ENCODE data around the gene LTBP2.
"Not testable (repeated sequence)": the region's sequence is repeated elsewhere in the genome, so short reads cannot be mapped to it uniquely, and the experiment has no call there.

The LTBP2 gene

GRCh38 chr14:74482571-74482970, 129.5 kb downstream of the LTBP2 start:
- DNase-seq (ENCODE audit: low read depth in 3 of 3), result no peak

DNA sequence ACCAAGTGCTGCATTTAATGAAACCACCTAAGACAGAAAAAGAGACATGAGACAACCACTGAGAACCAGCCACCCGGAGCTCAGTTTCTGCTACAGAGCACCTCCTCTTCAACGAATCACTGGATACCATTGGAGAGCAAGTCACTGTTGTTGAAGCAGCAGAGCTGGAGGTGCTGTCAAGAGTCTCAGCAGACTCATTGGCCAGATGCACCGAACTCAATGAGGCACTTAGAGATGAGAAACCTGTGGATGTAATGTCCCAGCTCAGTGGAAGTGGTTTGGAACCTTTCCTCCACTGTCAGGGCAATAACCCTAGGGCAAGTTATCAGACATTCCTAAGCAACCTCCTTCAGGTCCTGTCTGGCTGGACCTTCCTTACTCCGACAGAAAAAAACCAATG, 132.0 kb downstream of the LTBP2 start:
- DNase-seq (ENCODE audit: low read depth in 3 of 3), result no peak

GRCh38 chr14:74478996-74479635, 132.9 kb downstream of the LTBP2 start:
- DNase-seq (ENCODE audit: low read depth in 3 of 3), result no peak

DNA sequence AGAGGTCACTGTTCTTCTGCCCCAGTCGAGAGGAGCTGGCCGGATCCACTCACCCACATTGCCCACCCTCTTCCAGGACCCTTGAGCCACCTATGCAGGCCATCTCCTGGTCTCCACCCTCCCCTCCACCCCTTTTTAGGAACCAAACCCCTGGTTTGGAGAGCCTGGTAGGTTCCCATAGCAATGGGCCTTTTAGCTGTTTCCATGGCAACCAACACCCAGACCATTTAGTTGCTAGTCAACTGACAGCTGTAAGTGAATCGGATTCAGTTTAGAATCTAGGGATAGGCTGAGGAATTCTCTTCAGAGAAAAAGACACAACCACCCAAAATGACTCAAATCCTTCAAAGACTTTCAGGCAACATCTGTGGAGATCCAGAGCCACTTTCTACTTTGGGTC, 135.4 kb downstream of the LTBP2 start:
- no peak for DNase-seq (ENCODE audit: low read depth in 3 of 3)

DNA sequence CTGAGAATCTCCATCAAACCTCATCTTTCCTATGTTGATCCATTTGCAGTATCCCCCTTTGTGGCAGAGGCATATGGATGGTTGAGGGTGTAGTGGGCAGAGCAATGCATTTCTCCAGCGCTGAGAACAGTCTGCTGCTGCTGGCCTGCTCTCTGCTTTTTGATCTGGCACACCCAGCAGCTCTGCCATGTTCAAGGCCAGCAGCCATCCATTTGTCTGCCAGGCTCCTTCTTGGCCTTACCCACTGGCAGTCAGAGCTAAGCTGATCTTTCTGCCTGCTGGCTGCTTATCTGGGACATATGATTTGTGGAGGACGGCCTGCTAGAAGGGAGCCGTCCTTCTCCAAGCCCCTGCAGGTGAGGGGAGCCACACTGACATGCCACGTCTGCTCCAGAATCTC, 135.9 kb downstream of the LTBP2 start:
- no peak for DNase-seq (ENCODE audit: low read depth in 3 of 3)

GRCh38 chr14:74475678-74476077, 136.4 kb downstream of the LTBP2 start:
- no peak for DNase-seq (ENCODE audit: low read depth in 3 of 3)

- DNase-seq (ENCODE audit: low read depth in 3 of 3), result no peak
Measured at GRCh38 chr14:74474376-74474775, 137.7 kb downstream of the LTBP2 start.

DNA sequence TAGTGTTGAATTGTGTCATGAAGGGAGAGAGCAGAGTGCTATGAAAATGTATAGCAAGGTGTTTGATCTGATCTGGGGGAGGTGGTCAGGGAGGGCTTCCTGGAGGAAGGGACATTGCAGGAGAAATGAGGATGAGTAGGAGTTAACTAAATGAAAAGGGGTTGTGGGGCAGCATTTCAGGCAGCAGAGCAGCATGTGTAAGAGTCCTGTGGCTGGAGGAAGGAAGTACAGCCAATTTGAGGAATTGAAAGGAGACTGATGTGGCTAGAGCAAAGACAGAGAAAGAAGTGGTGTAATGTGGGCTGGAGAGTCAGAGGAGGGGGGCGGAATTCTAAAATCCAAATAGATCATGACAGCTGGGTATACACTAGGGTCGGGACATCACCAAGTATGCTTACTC, 139.4 kb downstream of the LTBP2 start:
- DNase-seq (ENCODE audit: low read depth in 3 of 3), result no peak

- no peak for DNase-seq (ENCODE audit: low read depth in 3 of 3)
Measured at GRCh38 chr14:74469548-74470518, 142.2 kb downstream of the LTBP2 start.

DNA sequence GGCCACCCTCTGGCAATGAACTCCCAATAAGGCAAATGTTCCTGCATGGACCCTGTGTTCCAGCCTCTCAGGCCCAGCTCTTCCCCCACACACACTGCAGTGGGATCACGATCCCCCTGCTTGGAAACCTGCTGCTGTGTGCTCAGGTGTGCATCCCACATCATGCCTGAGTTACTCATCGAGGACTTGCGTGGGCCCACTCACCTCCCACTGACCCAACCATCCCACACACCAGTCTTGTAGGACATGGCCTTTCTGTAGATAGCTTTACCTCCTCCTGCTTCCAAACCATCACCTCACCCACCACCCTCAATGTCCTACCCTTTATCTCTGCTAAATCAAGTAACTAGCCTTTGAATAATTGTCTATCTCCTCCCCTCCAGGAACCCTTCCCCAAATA, 143.5 kb downstream of the LTBP2 start:
- no peak for DNase-seq (ENCODE audit: low read depth in 3 of 3)

- DNase-seq (ENCODE audit: low read depth in 3 of 3), result no peak
Measured at GRCh38 chr14:74465335-74465734, 146.7 kb downstream of the LTBP2 start.

DNA sequence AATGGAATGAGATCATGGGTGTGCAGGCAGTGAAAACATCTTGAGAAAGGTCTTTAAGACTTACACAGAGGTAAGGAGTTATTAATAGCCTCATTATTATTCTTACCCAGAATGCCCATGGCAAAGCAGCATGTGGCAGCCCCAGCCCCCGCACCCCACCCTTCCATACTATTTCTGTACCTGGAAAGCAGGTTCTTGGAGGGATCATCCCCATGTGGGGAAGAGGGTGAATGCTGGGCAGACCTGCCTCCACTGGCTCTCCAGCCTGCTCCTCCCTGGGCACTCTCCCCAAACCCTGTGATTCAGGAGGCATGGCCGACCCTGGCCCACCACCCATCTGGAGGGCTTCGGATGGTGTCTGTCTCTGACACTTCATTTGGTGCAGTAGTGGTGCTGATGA, 147.3 kb downstream of the LTBP2 start:
- no peak for DNase-seq (ENCODE audit: low read depth in 3 of 3)

GRCh38 chr14:74463697-74464096, 148.3 kb downstream of the LTBP2 start:
- DNase-seq (ENCODE audit: low read depth in 3 of 3), result no peak

DNA sequence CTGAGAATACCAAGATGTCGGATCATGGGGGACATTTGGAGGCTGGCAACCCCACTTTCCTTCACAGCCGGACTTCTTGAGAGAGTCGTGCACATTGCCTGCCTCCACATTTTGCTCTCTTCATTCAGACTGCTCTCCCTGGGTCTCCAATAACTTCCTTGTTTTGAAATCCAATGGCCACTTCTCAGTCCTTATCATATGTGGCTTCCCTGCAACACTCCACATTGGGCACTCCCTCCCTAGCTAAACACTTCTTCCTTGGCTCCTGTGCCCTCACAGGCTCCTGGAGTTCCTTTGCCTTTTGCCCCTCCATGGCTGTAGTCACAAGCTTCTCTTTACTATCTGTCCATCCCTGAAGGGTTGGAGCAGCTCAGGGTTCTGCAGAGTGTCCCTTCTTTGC, 149.0 kb downstream of the LTBP2 start:
- DNase-seq (ENCODE audit: low read depth in 3 of 3), result no peak

DNA sequence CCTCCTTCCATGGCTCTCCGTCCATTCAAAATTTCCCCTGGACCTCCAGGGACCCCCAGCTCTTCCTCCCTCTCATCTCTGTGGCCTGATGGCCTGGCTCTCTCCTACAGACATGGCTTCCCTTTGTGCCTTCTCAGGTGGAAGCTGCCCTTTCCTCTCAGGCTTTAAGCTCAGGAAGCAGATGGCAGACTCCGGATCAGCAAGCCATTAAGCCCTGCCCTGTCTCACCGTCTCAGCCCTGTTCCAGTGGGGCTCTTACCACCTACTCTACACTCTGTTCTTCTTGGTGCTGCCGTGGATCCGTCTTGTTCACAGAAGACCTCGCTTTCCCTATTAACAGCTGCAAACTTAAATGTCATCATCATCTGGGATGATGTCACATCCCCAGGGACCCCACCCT, 152.1 kb downstream of the LTBP2 start:
- no peak for DNase-seq (ENCODE audit: low read depth in 3 of 3)

- DNase-seq (ENCODE audit: low read depth in 3 of 3), result peak; percentile 7 to 16 (median 13)
Measured at GRCh38 chr14:74459289-74459946, 152.6 kb downstream of the LTBP2 start.

DNA sequence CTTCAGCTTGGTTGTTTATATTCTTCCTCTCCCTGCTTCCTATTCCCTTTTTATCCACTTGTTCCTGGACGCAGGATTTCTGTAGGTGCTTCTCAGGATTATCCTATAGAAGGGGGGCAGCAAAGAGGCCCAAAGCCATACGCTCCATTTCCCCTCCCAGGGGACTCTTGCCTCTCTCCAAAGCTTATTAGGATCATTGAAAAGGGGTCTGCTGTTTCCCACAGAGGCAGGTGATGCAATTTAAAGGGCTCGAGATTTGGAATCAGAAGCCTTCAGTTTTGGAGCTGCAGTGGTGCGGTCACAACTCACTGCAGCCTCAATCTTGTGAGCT, 154.5 kb downstream of the LTBP2 start:
- no peak for DNase-seq (ENCODE audit: low read depth in 3 of 3)

DNA sequence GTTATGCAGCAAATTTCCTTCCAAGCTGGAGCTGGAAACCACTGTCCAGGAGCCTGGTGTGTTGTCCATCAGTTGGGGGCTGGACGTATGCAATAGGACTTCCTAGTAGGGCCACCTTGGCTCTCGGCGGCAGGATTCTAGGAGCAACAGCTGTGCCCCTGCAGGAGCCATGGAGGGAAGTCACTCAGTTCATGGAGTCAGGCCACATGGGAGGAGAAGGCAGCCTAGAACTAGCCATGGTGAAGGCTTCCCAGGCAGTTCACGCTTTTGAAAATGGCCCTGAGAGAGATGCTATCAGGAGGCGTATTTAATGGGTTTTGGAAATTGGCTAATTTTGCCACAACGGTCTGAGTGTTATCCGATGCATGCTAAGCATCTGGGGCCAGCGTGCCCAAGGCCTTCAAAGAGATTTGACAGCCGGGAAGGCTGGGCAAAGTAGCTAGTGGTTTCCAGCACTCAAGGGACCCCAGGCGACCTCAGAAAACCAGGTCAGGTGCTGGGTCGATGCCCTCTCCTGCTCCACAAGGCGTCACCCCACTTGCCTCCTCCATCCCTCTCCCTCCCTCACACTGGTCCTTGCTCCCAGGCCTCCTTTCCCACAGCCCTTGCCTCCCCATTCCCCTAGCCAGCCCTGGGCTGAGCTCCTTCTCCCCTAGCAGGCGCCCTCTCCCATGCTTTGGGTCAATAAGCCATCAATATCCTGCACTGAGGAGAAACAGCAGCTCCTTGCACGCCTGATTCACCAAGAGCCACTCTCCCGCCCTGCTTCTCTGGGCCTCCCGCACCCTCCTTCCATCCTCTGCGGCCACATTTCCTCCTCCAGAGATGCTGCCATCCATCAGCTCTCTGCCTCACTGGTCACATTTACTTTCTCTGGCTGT, 155.1 kb downstream of the LTBP2 start:
- no peak for DNase-seq (ENCODE audit: low read depth in 3 of 3)

- DNase-seq (ENCODE audit: low read depth in 3 of 3), result not testable (repeated sequence)
Measured at GRCh38 chr14:74454397-74454796, 157.6 kb downstream of the LTBP2 start.
